Left lung (tissue), 10 donors: ENCODE results near the gene SPTLC3. TPM values are rescaled to one million over a fixed set of nuclear protein-coding genes. Genes with fewer than 3 reads are reported as not detected.
A peak's percentile ranks its signal among the peaks of the same experiment; 100 is the strongest.

Experiments used
- ATAC-seq: fragments of 200-7000 bp; cut with Tn5 transposase; one replicate; pipeline ENCODE4 v1.9.1; 2020; ENCODE audit warnings: moderate library complexity
- DNase-seq, 4 donors: peaks; one replicate each; pipeline ENCODE4 v3.0.0-alpha.2; 2013 to 2020
- H3K27ac ChIP-seq, 2 donors: fragments of 200-600 bp; sonication (generic) in 1 of 2; one replicate each; pipeline versions ENCODE4 v1.5.0 to v1.8.0; 2020 to 2021
- H3K27me3 ChIP-seq, 2 donors: fragments of 200-600 bp; sonication (generic) in 1 of 2; one replicate each; pipeline versions ENCODE4 v1.5.0 to v1.8.0; 2020 to 2021
- H3K36me3 ChIP-seq, 2 donors: fragments of 200-600 bp; sonication (generic) in 1 of 2; one replicate each; pipeline versions ENCODE4 v1.5.0 to v1.8.0; 2020 to 2021
- H3K4me1 ChIP-seq, 2 donors: fragments of 200-600 bp; one replicate each; pipeline ENCODE4 v1.8.0; 2021
- H3K4me3 ChIP-seq, 2 donors: fragments of 200-600 bp; sonication (generic) in 1 of 2; one replicate each; pipeline versions ENCODE4 v1.5.0 to v1.8.0; 2020 to 2021; ENCODE audit warnings: mild to moderate bottlenecking in 1 of 2
- H3K9me3 ChIP-seq, 2 donors: fragments of 200-600 bp; sonication (generic) in 1 of 2; one replicate each; pipeline versions ENCODE4 v1.5.0 to v1.8.0; 2020 to 2021
- CTCF ChIP-seq, 2 donors: fragments of 200-600 bp; sonication (generic) in 1 of 2; IDR thresholded peaks; one replicate each; pipeline versions ENCODE4 v1.5.0 to v1.8.0; 2021; ENCODE audit warnings: antibody characterized with exemption in 2 of 2
- intact Hi-C, 2 donors: fragments of 100-400 bp; cut with DNase I; formaldehyde crosslinking; loops; one replicate each; pipeline versions ENCODE4 v1.11.2 to v1.14.2; 2022
- polyA plus RNA-seq, 6 donors: library from polyadenylated mRNA; unstranded; fragments of 120-200 nt; gene quantifications; one replicate each; pipeline ENCODE4 v1.2.1, GENCODE V29; 2013; ENCODE audit not compliant: insufficient read length in 6 of 6
- total RNA-seq, 2 donors: library from RNA; stranded (reverse); fragmentation: NEBNext Ultra II Directional; extraction: Animal tissue kit (Norgen Biotek cat#: 25700); gene quantifications; one replicate each; pipeline ENCODE4 v1.2.1, GENCODE V29; 2021
- donor health status: DM: no; HTN: yes; CAD: no.
- donor health status: DM: no; HTN: no; CAD: no.

Gene SPTLC3
- total and polyA plus RNA-seq, 8 donors = 10.4 to 25.0 (median 13.9) TPM

GRCh38 chr20:13117200-13117599 is 108.4 kb downstream of the SPTLC3 start:
- H3K27me3 ChIP-seq = no peaks in the 10 kb centered on the region
- no peaks in the 10 kb centered on the region for H3K36me3 ChIP-seq
- DNase-seq = no peak
- intact Hi-C loops = no loop called here
- no peaks in the 10 kb centered on the region for H3K4me1 ChIP-seq
- no peak for ATAC-seq
- H3K9me3 ChIP-seq = no peaks in the 10 kb centered on the region
- no peak for TF ChIP-seq CTCF (IDR thresholded peaks at IDR 0.05)
- no peak overlapping the region for H3K4me3 ChIP-seq
- no peak overlapping the region for H3K27ac ChIP-seq

GRCh38 chr20:13118676-13119075 is 109.9 kb downstream of the SPTLC3 start:
- intact Hi-C loops = no loop called here
- ATAC-seq (no peak), DNase-seq (no peak)
- no peaks in the 10 kb centered on the region for H3K36me3 ChIP-seq
- H3K27ac ChIP-seq = no peak overlapping the region
- no peak for TF ChIP-seq CTCF (IDR thresholded peaks at IDR 0.05)
- no peaks in the 10 kb centered on the region for H3K4me1 ChIP-seq
- no peak overlapping the region for H3K4me3 ChIP-seq
- no peaks in the 10 kb centered on the region for H3K27me3 ChIP-seq
- H3K9me3 ChIP-seq = no peaks in the 10 kb centered on the region

GRCh38 chr20:13119583-13119982 is 110.8 kb downstream of the SPTLC3 start:
- TF ChIP-seq CTCF (IDR thresholded peaks at IDR 0.05) = peak; percentile 77 to 79
- no peaks in the 10 kb centered on the region for H3K9me3 ChIP-seq
- no peak overlapping the region for H3K27ac ChIP-seq
- no peak overlapping the region for H3K4me3 ChIP-seq
- no peaks in the 10 kb centered on the region for H3K27me3 ChIP-seq
- no peaks in the 10 kb centered on the region for H3K36me3 ChIP-seq
- H3K4me1 ChIP-seq = no peaks in the 10 kb centered on the region
- intact Hi-C loops = no loop called here
- ATAC-seq (peak; percentile 92), DNase-seq (peak in 2 of 4 donors; percentile 73 to 77)

GRCh38 chr20:13120471-13120870 is 111.7 kb downstream of the SPTLC3 start:
- no peak for TF ChIP-seq CTCF (IDR thresholded peaks at IDR 0.05)
- Histone ChIP-seq H3K9me3 (no peaks in the 10 kb centered on the region), H3K4me3 (no peak overlapping the region), H3K27ac (no peak overlapping the region), H3K4me1 (no peaks in the 10 kb centered on the region), H3K36me3 (no peaks in the 10 kb centered on the region), H3K27me3 (no peaks in the 10 kb centered on the region)
- ATAC-seq (no peak), DNase-seq (peak in 2 of 4 donors; percentile 11 to 14)
- intact Hi-C loops = loop anchor here in 1 of 2 donors (10.0 kb wide), 1 partner anchor 654 kb away; no protein-coding TSS in a partner anchor

GRCh38 chr20:13121840-13122515 is 113.2 kb downstream of the SPTLC3 start:
- DNase-seq = no peak
- H3K4me3 ChIP-seq = no peak overlapping the region
- no peaks in the 10 kb centered on the region for H3K36me3 ChIP-seq
- no peak for TF ChIP-seq CTCF (IDR thresholded peaks at IDR 0.05)
- H3K27ac ChIP-seq = no peak overlapping the region
- H3K27me3 ChIP-seq = no peaks in the 10 kb centered on the region
- no peaks in the 10 kb centered on the region for H3K9me3 ChIP-seq
- intact Hi-C loops = loop anchor here in 1 of 2 donors (10.0 kb wide), 1 partner anchor 653 kb away; no protein-coding TSS in a partner anchor
- no peaks in the 10 kb centered on the region for H3K4me1 ChIP-seq
- no peak for ATAC-seq
